ENCODE measurements around the gene OR10G3.

Gene OR10G3

GRCh38 chr14:21520767-21521166 lies 59.1 kb downstream of the OR10G3 start:
- DNase-seq (ENCODE audit: low spot score): no peak
- CTCF ChIA-PET: no interaction called here
- TF ChIP-seq, protein P1, sequence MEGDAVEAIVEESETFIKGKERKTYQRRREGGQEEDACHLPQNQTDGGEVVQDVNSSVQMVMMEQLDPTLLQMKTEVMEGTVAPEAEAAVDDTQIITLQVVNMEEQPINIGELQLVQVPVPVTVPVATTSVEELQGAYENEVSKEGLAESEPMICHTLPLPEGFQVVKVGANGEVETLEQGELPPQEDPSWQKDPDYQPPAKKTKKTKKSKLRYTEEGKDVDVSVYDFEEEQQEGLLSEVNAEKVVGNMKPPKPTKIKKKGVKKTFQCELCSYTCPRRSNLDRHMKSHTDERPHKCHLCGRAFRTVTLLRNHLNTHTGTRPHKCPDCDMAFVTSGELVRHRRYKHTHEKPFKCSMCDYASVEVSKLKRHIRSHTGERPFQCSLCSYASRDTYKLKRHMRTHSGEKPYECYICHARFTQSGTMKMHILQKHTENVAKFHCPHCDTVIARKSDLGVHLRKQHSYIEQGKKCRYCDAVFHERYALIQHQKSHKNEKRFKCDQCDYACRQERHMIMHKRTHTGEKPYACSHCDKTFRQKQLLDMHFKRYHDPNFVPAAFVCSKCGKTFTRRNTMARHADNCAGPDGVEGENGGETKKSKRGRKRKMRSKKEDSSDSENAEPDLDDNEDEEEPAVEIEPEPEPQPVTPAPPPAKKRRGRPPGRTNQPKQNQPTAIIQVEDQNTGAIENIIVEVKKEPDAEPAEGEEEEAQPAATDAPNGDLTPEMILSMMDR (conservative IDR thresholded peaks at IDR 0.05; ENCODE audit: low read depth): no peak
- no peak overlapping the region for H3K27ac ChIP-seq
- POLR2A ChIA-PET (ENCODE audit: low non-redundant PET): no interaction called here

GRCh38 chr14:21518725-21519124 lies 61.2 kb downstream of the OR10G3 start:
- no peak overlapping the region for H3K27ac ChIP-seq
- DNase-seq (ENCODE audit: low spot score): no peak
- ChIA-PET POLR2A (ENCODE audit: low non-redundant PET) (interaction anchor here (0.6 kb wide), 1 partner anchor 36 kb away, joined by 3 read pairs; no protein-coding TSS in a partner anchor), CTCF (interaction anchor here (0.6 kb wide), 1 partner anchor 845 kb away, joined by 3 read pairs; no protein-coding TSS in a partner anchor)
- TF ChIP-seq, protein P1 (conservative IDR thresholded peaks at IDR 0.05; ENCODE audit: low read depth): no peak

Data from RWPE1 (cell line).